Activated CD4-positive, alpha-beta T cell treated with anti-CD3 and anti-CD28 coated beads, Interleukin-2, Interleukin-6, amounts not matched to agents 100 ng/mL and 50 ng/mL, durations not matched to agents 16 hours and 8 hours (primary cell): ENCODE measurements around the gene SMIM29.

ENCODE experiments used
- DNase-seq: peaks from one replicate; pipeline ENCODE4 v3.0.0-alpha.2; 2020

The SMIM29 gene

GRCh38 chr6:34239893-34240292 lies 8.9 kb downstream of the SMIM29 start:
- no peak for DNase-seq

- DNase-seq = no peak
These were observed 9.3 kb downstream of the SMIM29 start for GRCh38 chr6:34239500-34239825.

- no peak for DNase-seq
These were observed 10.0 kb downstream of the SMIM29 start for GRCh38 chr6:34238585-34239499.

GRCh38 chr6:34237722-34238584 lies 10.9 kb downstream of the SMIM29 start:
- peak; percentile 87 for DNase-seq

GRCh38 chr6:34237316-34237721 lies 11.5 kb downstream of the SMIM29 start:
- peak; percentile 43 for DNase-seq

GRCh38 chr6:34236443-34237315 lies 12.1 kb downstream of the SMIM29 start, which contains the start of gene HMGA1:
HMGA1 (plus strand) TSS chr6:34236873; CDS start chr6:34240781, 3,908 bp downstream.
- DNase-seq = peak; percentile 93

- peak; percentile 62 for DNase-seq
These were observed 12.7 kb downstream of the SMIM29 start for GRCh38 chr6:34236131-34236442.

GRCh38 chr6:34235307-34236130 lies 13.3 kb downstream of the SMIM29 start:
- DNase-seq = peak; percentile 72

- DNase-seq = no peak
These were observed 14.0 kb downstream of the SMIM29 start for GRCh38 chr6:34234667-34235306.

- DNase-seq = no peak
These were observed 14.9 kb downstream of the SMIM29 start for GRCh38 chr6:34233867-34234266.

GRCh38 chr6:34232901-34233300 lies 15.9 kb downstream of the SMIM29 start:
- DNase-seq = no peak

- DNase-seq = no peak
These were observed 17.1 kb downstream of the SMIM29 start for GRCh38 chr6:34231566-34232336.

- no peak for DNase-seq
These were observed 18.0 kb downstream of the SMIM29 start for GRCh38 chr6:34230653-34231371.

GRCh38 chr6:34229877-34230276 lies 18.9 kb downstream of the SMIM29 start:
- no peak for DNase-seq

GRCh38 chr6:34227761-34228421 lies 20.9 kb downstream of the SMIM29 start:
- DNase-seq = no peak

GRCh38 chr6:34226731-34227586 lies 21.8 kb downstream of the SMIM29 start:
- DNase-seq = no peak

GRCh38 chr6:34226066-34226465 lies 22.7 kb downstream of the SMIM29 start:
- no peak for DNase-seq

- DNase-seq = no peak
These were observed 23.3 kb downstream of the SMIM29 start for GRCh38 chr6:34225551-34225950.
